HG02763 (cell line): ENCODE results near the gene ESPNL.

ENCODE experiments used
- ATAC-seq: cut with Tn5 transposase; IDR thresholded peaks from one replicate; pipeline ENCODE4 v1.9.1; 2021; ENCODE audit warnings: mild to moderate bottlenecking, moderate library complexity; ENCODE audit not compliant: unreplicated experiment

Gene ESPNL

DNA sequence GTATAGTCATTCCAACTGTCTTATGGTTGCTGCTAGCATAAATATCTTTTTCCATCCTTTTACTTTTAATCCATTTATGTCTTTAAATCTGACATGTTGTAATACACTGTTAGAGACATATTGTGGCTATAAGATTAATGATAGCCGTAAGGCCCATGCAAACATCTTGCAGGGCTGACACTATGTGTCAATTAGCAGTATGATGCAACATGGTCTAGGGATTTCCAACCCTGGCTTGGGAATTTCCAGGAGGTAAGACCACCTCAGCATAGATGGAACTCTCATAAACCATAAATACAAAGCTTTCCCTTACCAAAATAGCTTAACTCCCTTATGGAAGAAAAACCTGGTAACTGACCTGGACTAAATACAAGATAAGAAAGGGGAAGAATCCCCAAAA lies 22.8 kb upstream of the ESPNL start:
- no peak for ATAC-seq

GRCh38 chr2:238079874-238080327 lies 20.2 kb upstream of the ESPNL start:
- no peak for ATAC-seq

GRCh38 chr2:238080518-238080917 lies 19.6 kb upstream of the ESPNL start:
- ATAC-seq = no peak

DNA sequence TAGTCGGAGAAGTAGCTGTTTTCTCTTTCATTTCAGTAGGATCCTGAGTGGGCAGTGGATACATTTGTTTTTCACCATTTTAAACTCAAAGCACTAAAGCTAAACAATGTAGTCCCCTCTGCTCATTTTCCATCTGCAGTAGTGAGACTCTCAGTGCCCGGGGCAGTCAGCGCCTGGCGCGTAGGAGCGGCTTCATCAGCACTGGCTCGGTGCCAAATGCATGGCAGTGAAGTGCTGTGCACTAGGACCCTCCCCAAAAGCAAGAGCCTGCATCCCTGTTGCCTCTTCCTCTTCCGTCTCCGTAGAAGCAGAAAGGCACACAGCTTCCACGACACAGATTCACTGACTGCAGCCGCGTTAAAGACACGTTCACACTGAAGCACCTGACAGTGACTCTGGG lies 19.0 kb upstream of the ESPNL start:
- no peak for ATAC-seq

DNA sequence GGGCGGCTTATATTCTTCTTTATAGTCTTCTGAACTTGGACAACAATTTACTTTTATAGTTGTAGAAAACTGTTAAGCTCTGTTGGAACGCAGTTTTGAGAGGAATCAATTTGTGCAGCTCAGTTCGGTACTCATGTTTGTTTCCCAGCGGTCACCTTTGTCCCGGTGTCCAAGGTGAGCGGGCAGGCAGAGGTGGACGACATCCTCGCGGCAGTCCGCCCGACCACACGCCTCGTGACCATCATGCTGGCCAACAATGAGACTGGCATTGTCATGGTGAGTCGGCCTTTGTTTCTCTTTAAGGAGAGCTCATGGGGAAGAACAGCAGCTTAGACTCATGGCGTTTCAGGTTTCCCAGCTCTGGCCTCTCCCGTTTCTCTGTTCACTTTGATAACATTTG lies 18.6 kb upstream of the ESPNL start:
- ATAC-seq = no peak

GRCh38 chr2:238082151-238082550 lies 18.0 kb upstream of the ESPNL start:
- no peak for ATAC-seq

GRCh38 chr2:238082827-238083226 lies 17.3 kb upstream of the ESPNL start:
- ATAC-seq = no peak

- no peak for ATAC-seq
These were observed 16.2 kb upstream of the ESPNL start for GRCh38 chr2:238083919-238084318.

DNA sequence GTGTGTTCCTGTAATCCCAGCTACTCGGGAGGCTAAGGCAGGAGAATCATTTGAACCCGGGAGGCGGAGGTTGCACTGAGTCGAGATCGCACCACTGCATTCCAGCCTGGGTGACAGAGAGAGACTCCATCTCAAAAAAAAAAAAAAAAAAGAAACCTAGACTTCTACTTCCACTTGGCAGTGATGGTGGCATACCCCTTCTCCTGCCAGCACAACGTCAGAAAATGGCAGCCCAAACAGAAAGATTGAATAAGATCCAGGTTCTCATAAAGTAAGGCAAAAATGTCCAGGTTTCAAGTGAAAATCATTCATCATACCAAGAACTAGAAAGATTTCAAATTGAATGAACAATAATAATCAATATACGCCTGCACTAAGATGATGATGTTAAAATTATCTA lies 15.4 kb upstream of the ESPNL start:
- ATAC-seq = no peak

GRCh38 chr2:238085899-238086298 lies 14.2 kb upstream of the ESPNL start:
- ATAC-seq = no peak

DNA sequence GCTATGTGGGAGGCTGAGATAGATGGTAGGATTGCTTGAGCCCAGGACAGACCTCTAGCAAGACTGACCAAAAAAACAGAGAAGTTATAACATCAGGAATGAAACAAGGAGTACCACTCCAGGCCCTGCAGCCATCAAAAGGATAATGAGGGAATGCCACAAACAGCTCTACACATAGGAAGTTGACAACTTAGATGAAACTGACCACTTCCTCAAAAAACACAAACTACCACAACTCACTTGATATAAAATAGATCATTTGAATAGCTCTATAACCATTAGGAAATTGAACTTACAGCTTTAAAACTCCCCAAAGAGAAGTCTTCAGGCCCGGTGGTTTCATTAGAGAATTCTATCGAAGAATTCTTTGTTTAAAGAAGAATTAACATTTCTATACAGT lies 12.9 kb upstream of the ESPNL start:
- ATAC-seq = no peak

- ATAC-seq = no peak
These were observed 9.3 kb upstream of the ESPNL start for GRCh38 chr2:238090887-238091286.

GRCh38 chr2:238091436-238092060 lies 8.6 kb upstream of the ESPNL start:
- no peak for ATAC-seq

- no peak for ATAC-seq
These were observed 7.6 kb upstream of the ESPNL start for GRCh38 chr2:238092486-238093035.

GRCh38 chr2:238093181-238094140 lies 6.7 kb upstream of the ESPNL start:
- ATAC-seq = no peak

DNA sequence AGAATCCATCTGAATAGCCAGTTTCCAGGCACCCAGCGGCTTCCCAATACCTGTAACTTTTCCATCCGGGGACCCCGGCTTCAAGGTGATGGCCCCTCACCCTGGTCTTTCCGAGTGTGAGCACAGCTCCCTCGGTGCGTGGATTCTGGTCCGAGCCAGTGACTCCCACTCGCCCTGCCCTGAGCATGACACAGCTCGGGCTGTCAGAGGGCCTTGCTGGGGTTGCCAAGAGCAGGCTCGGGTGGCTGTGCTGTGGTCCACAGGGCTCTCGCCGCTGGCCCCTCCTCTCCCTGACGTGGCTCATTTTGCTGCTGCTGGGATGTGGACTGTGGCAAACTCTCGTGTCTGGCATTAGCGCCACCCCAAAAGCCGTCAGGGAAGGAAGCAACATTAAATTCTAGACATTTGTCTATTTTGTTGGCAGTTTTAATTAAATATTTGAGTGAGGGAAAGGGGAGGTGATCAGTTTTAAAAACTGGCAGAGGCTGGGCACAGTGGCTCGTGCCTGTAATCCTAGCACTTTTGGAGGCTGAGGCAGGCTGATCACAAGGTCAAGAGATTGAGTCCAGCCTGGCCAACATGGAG lies 5.6 kb upstream of the ESPNL start:
- ATAC-seq = no peak

GRCh38 chr2:238095143-238095542 lies 5.0 kb upstream of the ESPNL start:
- ATAC-seq = no peak

- no peak for ATAC-seq
These were observed 3.7 kb upstream of the ESPNL start for GRCh38 chr2:238096311-238097011.

DNA sequence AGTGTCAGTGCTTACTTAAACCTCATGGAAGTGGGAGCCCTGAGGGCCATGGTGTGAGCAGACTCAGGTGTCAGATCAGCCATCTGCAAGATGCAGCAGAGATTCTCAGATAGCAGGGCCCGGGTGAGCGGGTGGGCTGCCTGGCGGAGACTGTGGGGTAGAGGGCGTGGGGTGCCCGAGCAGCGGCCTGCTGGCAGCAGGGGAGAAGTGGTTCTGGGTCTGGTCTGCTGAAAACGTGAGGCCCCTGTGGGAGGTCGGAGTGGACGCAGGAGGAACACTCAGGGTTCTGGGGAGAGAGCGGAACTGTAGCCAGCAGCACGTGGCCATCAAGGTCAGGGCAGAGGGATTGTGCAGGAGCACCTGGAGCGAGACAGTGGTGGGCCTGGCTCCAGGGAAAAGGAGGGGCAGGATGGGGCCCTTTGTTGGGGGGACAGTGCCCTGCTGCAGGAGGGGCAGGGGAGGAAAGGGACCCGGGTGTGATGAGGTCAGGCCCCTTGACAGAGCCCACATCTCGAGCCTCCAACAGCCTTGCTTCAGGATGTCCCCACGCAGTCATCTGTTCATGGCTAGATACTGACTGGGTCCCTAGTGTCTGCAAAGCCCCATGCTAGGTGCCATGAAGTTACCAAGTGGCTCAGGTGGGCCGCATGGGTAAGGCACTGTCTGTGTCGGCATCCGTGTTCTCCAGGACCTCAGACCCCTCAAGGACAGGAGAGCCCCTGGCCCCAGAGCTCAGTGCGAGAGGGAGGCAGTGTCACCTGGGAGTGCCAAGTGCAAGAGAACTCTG lies 2.7 kb upstream of the ESPNL start:
- no peak for ATAC-seq
